Keratinocyte (primary cell): ENCODE results near the gene PCMTD2. TPM values are rescaled to one million over a fixed set of nuclear protein-coding genes. Genes with fewer than 3 reads are reported as not detected.

Experiments used
- DNase-seq: peaks from one replicate; pipeline ENCODE4 v3.0.0-alpha.2; 2011; ENCODE audit warnings: low read depth, missing footprints, low spot score
- FAIRE-seq: peaks from 2 replicates; lab custom pipeline; 2011; peaks lifted over from hg19 to GRCh38; lab: Jason Lieb, UNC
- H2AFZ ChIP-seq: 2 replicates; pipeline ENCODE4 v1.6.0; 2012; ENCODE audit warnings: low read length, control low read depth, inconsistent platforms; ENCODE audit not compliant: control insufficient read depth
- H3K27ac ChIP-seq: 2 replicates; pipeline ENCODE4 v1.5.1; 2011; ENCODE audit warnings: low read length; ENCODE audit not compliant: control insufficient read depth, insufficient read depth
- H3K27me3 ChIP-seq: 3 replicates; pipeline ENCODE4 v1.6.0; 2011; ENCODE audit warnings: low read length; ENCODE audit not compliant: control insufficient read depth, insufficient read depth; ENCODE audit errors: extremely low read depth
- H3K36me3 ChIP-seq, 2 experiments: 2 replicates in 1 of 2; 3 replicates in 1 of 2; pipeline ENCODE4 v1.5.1; 2011; ENCODE audit warnings: low read length in 2 of 2, mild to moderate bottlenecking in 1 of 2; ENCODE audit not compliant: control insufficient read depth in 2 of 2, insufficient read depth in 2 of 2; ENCODE audit errors: extremely low read depth in 1 of 2
- H3K4me1 ChIP-seq: 3 replicates; pipeline ENCODE4 v1.5.1; 2011; ENCODE audit warnings: low read length; ENCODE audit not compliant: control insufficient read depth, insufficient read depth; ENCODE audit errors: extremely low read depth
- H3K4me2 ChIP-seq: 3 replicates; pipeline ENCODE4 v1.6.0; 2011; ENCODE audit warnings: low read depth, low read length; ENCODE audit not compliant: control insufficient read depth, insufficient read depth; ENCODE audit errors: extremely low read depth
- H3K4me3 ChIP-seq, 3 experiments: fragments of 200-600 bp in 1 of 3; sonication (generic) in 1 of 3; 2 replicates in 2 of 3; 3 replicates in 1 of 3; pipeline ENCODE4 v1.5.1; 2011 to 2016; ENCODE audit warnings: low read length in 3 of 3, mild to moderate bottlenecking in 3 of 3, control low read depth in 2 of 3, inconsistent platforms in 1 of 3, low read depth in 1 of 3, mixed read lengths in 1 of 3, mixed run types in 1 of 3, moderate library complexity in 1 of 3; ENCODE audit not compliant: control insufficient read depth in 2 of 3, insufficient read depth in 2 of 3; ENCODE audit errors: extremely low read depth in 1 of 3
- H3K79me2 ChIP-seq: 2 replicates; pipeline ENCODE4 v1.6.0; 2012; ENCODE audit warnings: low read length; ENCODE audit not compliant: control insufficient read depth, insufficient read depth
- H3K9ac ChIP-seq: 3 replicates; pipeline ENCODE4 v1.6.0; 2011; ENCODE audit warnings: low read length; ENCODE audit not compliant: control insufficient read depth, insufficient read depth; ENCODE audit errors: extremely low read depth
- H3K9me1 ChIP-seq: 3 replicates; pipeline ENCODE4 v1.6.0; 2011; ENCODE audit warnings: low read length; ENCODE audit not compliant: control insufficient read depth, insufficient read depth; ENCODE audit errors: extremely low read depth
- H3K9me3 ChIP-seq: 2 replicates; pipeline ENCODE4 v1.5.1; 2012; ENCODE audit warnings: low read depth, low read length; ENCODE audit not compliant: control insufficient read depth
- H4K20me1 ChIP-seq: 3 replicates; pipeline ENCODE4 v1.6.0; 2011; ENCODE audit warnings: low read length; ENCODE audit not compliant: control insufficient read depth, insufficient read depth; ENCODE audit errors: extremely low read depth
- EZH2 ChIP-seq: IDR thresholded peaks from one replicate; pipeline ENCODE4 v1.6.1; 2012; ENCODE audit warnings: inconsistent platforms, mild to moderate bottlenecking, low read length, moderate library complexity
- dilution Hi-C: fragments of 300-500 bp; cut with MboI; formaldehyde crosslinking; loops from one replicate; pipeline ENCODE4 v1.7.0; 2020; ENCODE audit warnings: low sequenced_read_pairs; ENCODE audit not compliant: extremely low pct_ligation_motif_present
- polyA plus RNA-seq, 5 experiments: library from polyadenylated mRNA; depleted of rRNA in 3 of 5; stranded (reverse) in 3 of 5; stranded (forward) in 1 of 5; unstranded in 1 of 5; fragments of >200 nt; gene quantifications; 1 replicate in 1 of 5; 2 replicates in 3 of 5; 3 replicates in 1 of 5; pipeline versions ENCODE4 v1.2.1 to v1.2.3, GENCODE V29; 2011 to 2012; ENCODE audit warnings: missing spikeins in 2 of 5, low read depth in 1 of 5, low replicate concordance in 1 of 5
- TF ChIP-seq, protein P1 (sequence below), 3 experiments: IDR thresholded peaks in 1 of 3; conservative IDR thresholded peaks in 1 of 3; optimal IDR thresholded peaks in 1 of 3; 2 replicates in 2 of 3; 3 replicates in 1 of 3; pipeline versions ENCODE3 to v1.5.1; 2011; ENCODE audit warnings: low read length in 3 of 3, mild to moderate bottlenecking in 3 of 3, moderate library complexity in 2 of 3, control low read depth in 1 of 3, inconsistent platforms in 1 of 3; ENCODE audit not compliant: insufficient read depth in 2 of 3; ENCODE audit errors: extremely low read depth in 1 of 3

The PCMTD2 gene
- polyA plus RNA-seq, 1 donor (not counting 4 experiments of a cell fraction or from before 2014, with no cell fraction given): 25.8 TPM

- no peaks in the 10 kb centered on the region for H3K9me1 ChIP-seq
- no peak overlapping the region for H2AFZ ChIP-seq
- H3K4me3 ChIP-seq: no peak overlapping the region
- DNase-seq (no peak), FAIRE-seq (no peak)
- H3K9me3 ChIP-seq: no peaks in the 10 kb centered on the region
- H3K27me3 ChIP-seq: no peaks in the 10 kb centered on the region
- H3K27ac ChIP-seq: no peak overlapping the region
- H4K20me1 ChIP-seq: no peaks in the 10 kb centered on the region
- peak overlapping the region; percentile 33 for H3K4me2 ChIP-seq
- dilution Hi-C loops: no loop called here
- TF ChIP-seq, protein P1, sequence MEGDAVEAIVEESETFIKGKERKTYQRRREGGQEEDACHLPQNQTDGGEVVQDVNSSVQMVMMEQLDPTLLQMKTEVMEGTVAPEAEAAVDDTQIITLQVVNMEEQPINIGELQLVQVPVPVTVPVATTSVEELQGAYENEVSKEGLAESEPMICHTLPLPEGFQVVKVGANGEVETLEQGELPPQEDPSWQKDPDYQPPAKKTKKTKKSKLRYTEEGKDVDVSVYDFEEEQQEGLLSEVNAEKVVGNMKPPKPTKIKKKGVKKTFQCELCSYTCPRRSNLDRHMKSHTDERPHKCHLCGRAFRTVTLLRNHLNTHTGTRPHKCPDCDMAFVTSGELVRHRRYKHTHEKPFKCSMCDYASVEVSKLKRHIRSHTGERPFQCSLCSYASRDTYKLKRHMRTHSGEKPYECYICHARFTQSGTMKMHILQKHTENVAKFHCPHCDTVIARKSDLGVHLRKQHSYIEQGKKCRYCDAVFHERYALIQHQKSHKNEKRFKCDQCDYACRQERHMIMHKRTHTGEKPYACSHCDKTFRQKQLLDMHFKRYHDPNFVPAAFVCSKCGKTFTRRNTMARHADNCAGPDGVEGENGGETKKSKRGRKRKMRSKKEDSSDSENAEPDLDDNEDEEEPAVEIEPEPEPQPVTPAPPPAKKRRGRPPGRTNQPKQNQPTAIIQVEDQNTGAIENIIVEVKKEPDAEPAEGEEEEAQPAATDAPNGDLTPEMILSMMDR (optimal IDR thresholded peaks at IDR 0.05 in 1 of 3, IDR thresholded peaks at IDR 0.05 in 1 of 3, conservative IDR thresholded peaks at IDR 0.05 in 1 of 3; ENCODE audit: extremely low read depth in 1 of 3, insufficient read depth in 2 of 3, low read length in 3 of 3): no peak
- TF ChIP-seq EZH2: no peak
- H3K4me1 ChIP-seq: peaks cover 5% of the 10 kb centered on the region
- H3K36me3 ChIP-seq: peaks cover 0 to 8% of the 10 kb centered on the region in 2 experiments
- H3K9ac ChIP-seq: no peak overlapping the region
- H3K79me2 ChIP-seq: peaks cover 6% of the 10 kb centered on the region
Observed at GRCh38 chr20:64261138-64261537, 5.6 kb downstream of the PCMTD2 start.

GRCh38 chr20:64264091-64264490 is 8.5 kb downstream of the PCMTD2 start:
- H3K9ac ChIP-seq: no peak overlapping the region
- FAIRE-seq (no peak), DNase-seq (no peak)
- H3K27ac ChIP-seq: no peak overlapping the region
- H3K9me3 ChIP-seq: no peaks in the 10 kb centered on the region
- H3K27me3 ChIP-seq: no peaks in the 10 kb centered on the region
- H3K36me3 ChIP-seq: peaks cover 0 to 8% of the 10 kb centered on the region in 2 experiments
- no peaks in the 10 kb centered on the region for H3K9me1 ChIP-seq
- no peaks in the 10 kb centered on the region for H3K79me2 ChIP-seq
- H3K4me1 ChIP-seq: no peaks in the 10 kb centered on the region
- TF ChIP-seq, protein P1 (optimal IDR thresholded peaks at IDR 0.05 in 1 of 3, IDR thresholded peaks at IDR 0.05 in 1 of 3, conservative IDR thresholded peaks at IDR 0.05 in 1 of 3; ENCODE audit: extremely low read depth in 1 of 3, insufficient read depth in 2 of 3, low read length in 3 of 3): no peak
- TF ChIP-seq EZH2: no peak
- no peak overlapping the region for H2AFZ ChIP-seq
- dilution Hi-C loops: no loop called here
- no peaks in the 10 kb centered on the region for H4K20me1 ChIP-seq
- H3K4me3 ChIP-seq: no peak overlapping the region
- H3K4me2 ChIP-seq: no peak overlapping the region
